Left kidney (tissue), 2 donors: ENCODE data around the gene PCDHGA5. TPM values are rescaled to one million over a fixed set of nuclear protein-coding genes. Genes with fewer than 3 reads are reported as not detected.
"Not testable (repeated sequence)": the region's sequence is repeated elsewhere in the genome, so short reads cannot be mapped to it uniquely, and the experiment has no call there.

Experiments used
- DNase-seq: peaks from one replicate; pipeline ENCODE4 v3.0.0-alpha.2; 2013
- polyA plus RNA-seq: library from polyadenylated mRNA; unstranded; fragments of 120-200 nt; gene quantifications from one replicate; pipeline ENCODE4 v1.2.1, GENCODE V29; 2013; ENCODE audit not compliant: insufficient read length

PCDHGA5 gene
- polyA plus RNA-seq, 1 donor = 2.7 TPM

DNA sequence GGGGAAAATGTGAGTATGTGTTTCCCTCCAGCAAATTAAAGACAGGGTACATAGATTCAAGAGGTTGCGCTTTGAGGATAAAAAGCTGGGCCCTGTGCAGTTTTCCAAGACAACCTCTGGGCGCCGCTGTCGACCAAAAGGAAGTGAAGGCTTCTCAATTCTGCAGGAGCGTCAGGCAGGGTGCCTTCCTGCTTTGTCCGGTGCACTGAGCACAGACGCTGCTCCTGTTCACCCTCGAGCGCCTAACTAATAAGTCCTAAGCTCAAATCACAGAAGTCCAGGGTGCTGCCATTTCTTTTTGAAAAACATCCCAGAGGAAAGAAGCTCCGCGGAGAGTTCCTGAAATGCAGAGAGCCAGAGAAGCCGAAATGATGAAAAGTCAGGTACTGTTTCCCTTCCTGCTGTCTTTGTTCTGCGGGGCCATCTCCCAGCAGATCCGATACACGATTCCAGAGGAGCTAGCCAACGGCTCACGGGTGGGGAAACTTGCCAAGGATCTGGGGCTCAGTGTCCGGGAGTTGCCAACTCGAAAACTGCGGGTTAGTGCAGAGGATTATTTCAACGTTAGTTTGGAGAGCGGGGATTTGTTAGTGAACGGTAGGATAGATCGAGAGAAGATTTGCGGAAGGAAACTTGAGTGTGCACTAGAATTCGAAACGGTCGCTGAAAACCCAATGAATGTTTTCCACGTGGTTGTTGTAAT lies 13.9 kb upstream of the PCDHGA5 start, which contains the start of gene PCDHGB1:
Gene PCDHGB1, plus strand, starts transcription at position 183 of the 703 bp plus-strand sequence. Its CDS starts 162 bp downstream, at position 345.
- DNase-seq = no peak

DNA sequence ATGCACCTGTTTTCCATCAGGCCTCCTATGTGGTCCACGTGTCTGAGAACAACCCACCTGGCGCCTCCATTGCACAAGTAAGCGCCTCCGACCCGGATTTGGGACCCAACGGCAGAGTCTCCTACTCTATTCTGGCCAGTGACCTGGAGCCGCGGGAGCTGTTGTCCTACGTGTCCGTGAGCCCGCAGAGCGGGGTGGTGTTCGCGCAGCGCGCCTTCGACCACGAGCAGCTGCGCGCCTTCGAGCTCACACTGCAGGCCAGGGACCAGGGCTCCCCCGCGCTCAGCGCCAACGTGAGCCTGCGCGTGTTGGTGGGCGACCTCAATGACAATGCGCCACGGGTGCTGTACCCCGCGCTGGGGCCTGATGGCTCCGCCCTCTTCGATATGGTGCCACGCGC lies 12.4 kb upstream of the PCDHGA5 start:
- DNase-seq = no peak

DNA sequence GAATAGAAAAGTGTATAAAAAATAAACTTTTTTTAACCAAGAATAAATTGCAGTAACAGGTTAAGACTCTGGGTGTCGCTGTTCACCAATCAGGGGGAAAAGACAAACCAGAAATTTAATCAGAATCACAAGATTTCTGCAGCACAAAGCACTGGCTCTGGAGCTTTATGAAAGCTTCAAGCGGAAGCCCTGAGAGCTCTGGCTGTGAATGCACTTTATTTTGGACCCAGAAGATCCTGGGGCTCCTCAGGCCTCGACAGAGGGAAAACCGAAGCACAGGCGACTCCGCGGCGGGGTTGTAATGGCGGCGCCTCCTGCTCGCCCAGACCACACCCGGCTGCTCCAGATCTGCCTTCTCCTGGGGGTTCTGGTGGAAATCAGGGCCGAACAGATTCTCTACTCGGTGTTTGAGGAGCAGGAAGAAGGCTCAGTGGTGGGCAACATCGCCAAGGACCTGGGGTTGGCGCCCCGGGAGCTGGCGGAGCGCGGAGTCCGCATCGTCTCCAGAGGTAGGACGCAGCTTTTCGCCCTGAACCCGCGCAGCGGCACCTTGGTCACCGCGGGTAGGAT lies 9.0 kb upstream of the PCDHGA5 start, which contains the start of gene PCDHGA4:
Gene PCDHGA4, plus strand, starts transcription at position 122 of the 570 bp plus-strand sequence. Its CDS starts 87 bp downstream, at position 209.
- DNase-seq = no peak

DNA sequence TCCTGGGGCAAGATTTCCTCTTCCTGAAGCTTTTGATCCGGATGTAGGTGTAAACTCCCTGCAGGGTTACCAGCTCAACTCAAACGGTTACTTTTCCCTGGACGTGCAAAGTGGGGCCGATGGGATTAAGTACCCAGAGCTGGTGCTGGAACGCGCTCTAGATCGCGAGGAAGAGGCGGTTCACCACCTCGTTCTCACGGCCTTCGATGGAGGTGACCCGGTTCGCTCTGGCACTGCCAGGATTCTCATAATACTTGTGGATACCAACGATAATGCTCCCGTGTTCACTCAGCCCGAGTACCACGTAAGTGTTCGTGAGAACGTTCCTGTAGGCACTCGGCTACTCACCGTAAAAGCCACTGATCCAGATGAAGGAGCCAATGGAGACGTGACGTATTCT lies 8.3 kb upstream of the PCDHGA5 start:
- DNase-seq = no peak

DNA sequence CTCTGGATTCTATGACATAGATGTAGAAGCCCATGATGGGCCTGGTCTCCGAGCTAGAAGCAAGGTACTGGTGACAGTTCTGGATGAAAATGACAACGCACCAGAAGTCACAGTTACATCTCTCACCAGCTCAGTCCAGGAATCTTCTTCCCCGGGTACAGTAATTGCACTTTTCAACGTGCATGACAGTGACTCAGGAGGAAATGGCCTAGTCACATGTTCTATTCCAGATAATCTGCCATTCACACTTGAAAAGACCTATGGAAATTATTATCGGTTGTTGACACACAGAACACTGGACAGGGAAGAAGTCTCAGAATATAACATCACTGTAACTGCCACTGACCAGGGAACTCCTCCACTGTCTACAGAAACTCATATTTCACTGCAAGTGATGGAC lies 7.8 kb upstream of the PCDHGA5 start:
- no peak for DNase-seq

DNA sequence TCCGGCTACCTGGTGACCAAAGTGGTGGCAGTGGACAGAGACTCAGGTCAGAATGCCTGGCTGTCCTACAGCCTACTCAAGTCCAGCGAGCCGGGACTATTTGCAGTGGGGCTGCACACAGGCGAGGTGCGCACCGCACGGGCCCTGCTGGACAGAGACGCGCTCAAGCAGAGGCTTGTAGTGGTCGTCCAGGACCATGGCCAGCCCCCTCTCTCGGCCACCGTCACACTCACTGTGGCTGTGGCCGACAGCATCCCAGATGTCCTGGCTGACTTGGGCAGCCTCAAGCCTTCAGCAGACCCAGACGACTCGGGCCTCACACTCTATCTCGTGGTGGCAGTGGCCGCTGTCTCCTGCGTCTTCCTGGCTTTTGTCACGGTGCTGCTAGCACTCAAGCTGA lies 7.0 kb upstream of the PCDHGA5 start:
- no peak for DNase-seq

DNA sequence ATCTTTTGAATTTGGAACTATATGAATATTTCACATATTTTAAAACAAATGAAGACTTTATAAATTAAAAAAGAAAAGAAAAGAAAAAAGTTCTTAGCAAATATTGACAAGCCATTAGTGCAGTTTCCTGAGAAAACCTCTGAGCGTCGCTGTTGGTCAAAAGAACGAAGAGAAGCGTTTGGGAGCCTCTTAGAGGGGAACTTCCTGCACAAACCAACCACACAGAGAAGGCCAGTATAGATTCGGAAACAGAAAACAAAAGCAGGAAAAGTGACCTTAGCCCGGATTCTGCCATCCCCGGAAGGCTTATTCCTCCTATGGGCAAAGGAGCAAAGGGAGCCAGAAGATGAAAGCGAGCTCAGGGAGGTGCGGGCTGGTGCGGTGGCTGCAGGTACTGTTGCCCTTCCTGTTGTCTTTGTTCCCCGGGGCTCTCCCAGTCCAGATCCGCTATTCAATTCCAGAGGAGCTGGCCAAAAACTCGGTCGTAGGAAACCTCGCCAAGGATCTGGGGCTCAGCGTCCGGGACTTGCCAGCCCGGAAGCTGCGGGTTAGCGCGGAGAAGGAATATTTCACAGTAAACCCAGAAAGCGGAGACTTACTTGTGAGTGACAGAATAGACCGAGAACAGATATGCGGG lies 4.1 kb upstream of the PCDHGA5 start, which contains the start of gene PCDHGB2:
Gene PCDHGB2, plus strand, starts transcription at position 205 of the 637 bp plus-strand sequence. Its CDS starts 142 bp downstream, at position 347.
- no peak for DNase-seq

DNA sequence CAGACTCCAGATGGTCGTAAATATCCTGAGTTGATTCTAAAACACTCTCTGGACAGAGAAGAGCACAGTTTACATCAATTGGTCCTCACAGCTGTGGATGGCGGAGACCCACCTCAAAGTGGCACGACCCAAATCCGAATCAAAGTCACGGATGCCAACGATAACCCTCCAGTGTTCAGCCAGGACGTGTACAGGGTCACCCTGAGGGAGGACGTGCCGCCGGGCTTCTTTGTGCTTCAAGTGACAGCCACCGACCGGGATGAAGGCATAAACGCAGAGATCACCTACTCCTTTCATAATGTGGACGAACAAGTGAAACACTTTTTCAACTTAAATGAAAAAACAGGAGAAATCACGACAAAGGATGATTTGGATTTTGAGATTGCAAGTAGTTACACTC lies 3.3 kb upstream of the PCDHGA5 start:
- no peak for DNase-seq

DNA sequence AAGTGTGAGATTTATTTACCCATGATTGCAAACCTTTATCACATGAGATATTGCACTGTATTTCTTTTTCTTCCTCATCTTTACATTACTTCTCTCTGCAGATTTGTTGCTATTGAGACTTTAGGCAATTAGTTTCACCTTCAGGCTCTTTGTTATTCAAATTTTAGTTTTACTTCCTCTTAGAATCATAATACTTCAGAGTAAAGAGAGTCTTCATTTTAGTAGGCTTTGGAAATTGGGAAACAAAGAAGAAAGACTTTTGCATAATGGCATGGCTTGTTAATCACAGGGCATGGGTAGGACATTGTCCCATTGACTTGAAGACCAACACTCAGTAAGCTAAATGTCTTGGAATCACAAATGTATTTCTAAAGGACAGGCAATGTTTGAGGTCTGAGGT lies 1.2 kb upstream of the PCDHGA5 start:
- DNase-seq = no peak

DNA sequence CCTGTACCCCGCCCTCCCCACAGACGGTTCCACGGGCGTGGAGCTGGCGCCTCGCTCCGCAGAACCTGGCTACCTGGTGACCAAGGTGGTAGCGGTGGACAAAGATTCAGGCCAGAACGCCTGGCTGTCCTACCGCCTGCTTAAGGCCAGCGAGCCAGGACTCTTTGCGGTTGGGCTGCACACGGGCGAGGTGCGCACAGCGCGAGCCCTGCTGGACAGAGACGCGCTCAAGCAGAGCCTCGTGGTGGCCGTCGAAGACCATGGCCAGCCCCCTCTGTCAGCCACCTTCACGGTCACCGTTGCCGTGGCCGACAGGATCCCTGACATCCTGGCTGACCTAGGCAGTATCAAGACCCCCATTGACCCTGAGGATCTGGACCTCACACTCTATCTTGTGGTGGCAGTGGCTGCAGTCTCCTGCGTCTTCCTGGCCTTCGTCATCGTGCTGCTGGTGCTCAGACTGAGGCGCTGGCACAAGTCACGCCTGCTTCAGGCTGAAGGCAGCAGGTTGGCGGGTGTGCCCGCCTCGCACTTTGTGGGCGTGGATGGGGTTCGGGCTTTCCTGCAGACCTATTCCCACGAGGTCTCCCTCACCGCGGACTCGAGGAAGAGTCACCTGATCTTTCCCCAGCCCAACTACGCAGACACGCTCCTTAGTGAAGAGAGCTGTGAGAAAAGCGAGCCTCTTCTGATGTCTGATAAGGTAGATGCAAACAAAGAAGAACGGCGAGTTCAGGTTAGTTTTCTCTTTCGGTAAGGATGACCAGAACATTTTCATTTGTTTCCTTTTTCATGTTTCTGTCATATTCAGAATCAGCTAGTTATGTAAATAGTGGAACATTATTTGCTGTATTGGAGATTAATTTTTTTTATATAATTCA lies 2.3 kb downstream of the PCDHGA5 start:
- DNase-seq = no peak

DNA sequence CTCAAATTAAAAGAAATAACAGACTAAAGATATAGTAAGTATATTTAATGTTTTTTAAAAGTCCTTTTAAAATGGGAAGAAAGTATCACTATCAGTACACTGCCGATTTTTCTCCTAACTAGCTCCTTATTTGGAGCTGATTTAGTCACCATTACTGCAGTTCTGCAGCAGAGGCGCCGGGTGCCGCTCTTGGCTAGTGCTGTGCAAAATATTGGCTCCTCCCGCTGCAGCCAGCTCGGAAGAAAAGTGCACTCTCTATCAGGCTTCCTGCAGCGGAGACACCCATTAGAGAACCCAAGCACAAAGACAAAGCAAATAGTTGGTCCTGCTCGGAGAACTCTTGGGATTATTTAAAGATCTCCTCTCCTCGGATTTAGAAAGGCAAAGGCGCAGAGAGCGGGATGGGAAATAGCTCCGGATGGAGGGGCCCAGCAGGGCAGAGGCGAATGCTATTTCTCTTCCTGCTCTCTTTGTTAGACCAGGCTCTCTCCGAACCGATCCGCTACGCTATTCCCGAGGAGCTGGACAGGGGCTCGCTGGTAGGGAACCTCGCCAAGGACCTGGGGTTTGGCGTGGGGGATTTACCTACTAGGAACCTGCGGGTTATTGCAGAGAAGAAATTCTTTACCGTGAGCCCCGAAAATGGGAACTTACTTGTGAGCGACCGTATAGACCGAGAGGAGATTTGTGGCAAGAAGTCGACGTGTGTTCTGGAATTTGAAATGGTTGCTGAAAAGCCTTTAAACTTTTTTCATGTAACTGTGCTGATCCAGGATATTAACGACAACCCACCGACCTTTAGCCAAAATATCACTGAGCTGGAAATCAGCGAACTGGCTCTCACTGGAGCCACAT lies 6.3 kb downstream of the PCDHGA5 start, which contains the start of gene PCDHGB3:
Gene PCDHGB3, plus strand, starts transcription at position 249 of the 855 bp plus-strand sequence. Its CDS starts 153 bp downstream, at position 402.
- no peak for DNase-seq

DNA sequence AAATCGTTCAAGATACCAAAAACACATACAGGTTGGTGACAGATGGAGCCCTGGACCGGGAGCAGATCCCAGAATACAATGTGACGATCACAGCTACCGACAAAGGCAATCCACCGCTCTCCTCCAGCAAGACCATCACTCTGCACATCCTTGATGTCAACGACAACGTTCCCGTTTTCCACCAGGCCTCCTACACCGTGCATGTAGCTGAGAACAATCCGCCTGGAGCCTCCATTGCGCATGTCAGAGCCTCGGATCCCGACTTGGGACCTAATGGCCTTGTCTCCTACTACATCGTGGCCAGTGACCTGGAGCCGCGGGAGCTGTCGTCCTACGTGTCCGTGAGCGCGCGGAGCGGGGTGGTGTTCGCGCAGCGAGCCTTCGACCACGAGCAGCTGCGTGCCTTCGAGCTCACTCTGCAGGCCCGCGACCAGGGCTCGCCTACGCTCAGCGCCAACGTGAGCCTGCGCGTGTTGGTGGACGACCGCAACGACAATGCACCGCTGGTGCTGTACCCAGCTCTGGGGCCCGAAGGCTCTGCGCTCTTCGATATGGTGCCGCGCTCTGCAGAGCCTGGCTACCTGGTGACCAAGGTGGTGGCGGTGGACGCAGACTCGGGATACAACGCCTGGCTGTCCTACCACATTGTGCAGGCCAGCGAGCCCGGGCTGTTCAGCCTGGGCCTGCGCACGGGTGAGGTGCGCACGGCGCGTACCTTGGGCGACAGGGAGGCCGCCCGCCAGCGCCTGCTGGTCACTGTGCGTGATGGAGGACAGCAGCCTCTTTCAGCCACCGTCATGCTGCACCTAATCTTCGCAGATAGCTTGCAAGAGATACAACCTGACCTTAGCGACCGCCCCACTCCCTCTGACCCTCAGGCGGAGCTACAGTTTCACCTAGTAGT lies 7.9 kb downstream of the PCDHGA5 start:
- no peak for DNase-seq

DNA sequence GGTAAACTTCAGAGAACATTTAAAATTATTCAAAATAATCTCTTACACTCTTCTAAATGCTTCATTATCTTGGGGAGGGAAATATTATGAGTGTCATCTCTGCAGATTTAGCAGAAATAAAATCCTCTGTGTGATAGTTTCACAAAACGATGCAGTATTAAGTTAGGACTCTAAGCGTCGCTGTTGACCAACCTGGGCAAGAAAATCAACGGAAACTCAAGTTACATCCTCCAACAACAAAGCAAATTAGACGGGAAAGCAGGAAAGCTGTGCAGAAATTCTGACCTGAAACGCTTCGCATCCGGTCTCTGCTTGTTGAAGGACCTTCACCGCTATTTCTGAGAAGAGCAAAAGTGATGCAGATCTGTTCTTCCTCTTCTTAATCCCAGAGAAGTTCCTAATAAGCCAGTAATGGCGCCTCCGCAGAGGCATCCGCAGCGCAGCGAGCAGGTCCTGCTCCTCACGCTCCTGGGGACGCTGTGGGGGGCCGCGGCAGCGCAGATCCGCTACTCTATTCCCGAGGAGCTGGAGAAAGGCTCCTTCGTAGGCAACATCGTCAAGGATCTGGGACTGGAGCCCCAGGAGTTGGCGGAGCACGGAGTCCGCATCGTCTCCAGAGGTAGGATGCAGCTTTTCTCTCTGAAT lies 9.8 kb downstream of the PCDHGA5 start, which contains the start of gene PCDHGA6:
Gene PCDHGA6, plus strand, starts transcription at position 219 of the 645 bp plus-strand sequence. Its CDS starts 193 bp downstream, at position 412.
- no peak for DNase-seq

DNA sequence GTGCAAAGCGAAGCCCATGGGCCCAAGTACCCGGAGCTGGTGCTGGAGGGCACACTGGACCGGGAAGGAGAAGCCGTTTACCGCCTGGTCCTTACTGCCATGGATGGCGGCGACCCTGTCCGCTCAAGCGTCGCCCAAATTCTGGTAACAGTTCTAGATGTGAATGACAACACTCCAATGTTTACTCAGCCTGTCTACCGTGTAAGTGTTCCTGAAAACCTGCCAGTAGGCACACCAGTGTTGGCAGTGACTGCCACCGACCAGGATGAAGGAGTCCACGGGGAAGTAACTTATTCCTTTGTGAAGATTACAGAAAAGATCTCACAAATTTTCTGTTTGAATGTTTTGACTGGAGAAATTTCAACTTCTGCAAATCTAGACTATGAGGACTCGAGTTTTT lies 10.7 kb downstream of the PCDHGA5 start:
- DNase-seq = no peak

DNA sequence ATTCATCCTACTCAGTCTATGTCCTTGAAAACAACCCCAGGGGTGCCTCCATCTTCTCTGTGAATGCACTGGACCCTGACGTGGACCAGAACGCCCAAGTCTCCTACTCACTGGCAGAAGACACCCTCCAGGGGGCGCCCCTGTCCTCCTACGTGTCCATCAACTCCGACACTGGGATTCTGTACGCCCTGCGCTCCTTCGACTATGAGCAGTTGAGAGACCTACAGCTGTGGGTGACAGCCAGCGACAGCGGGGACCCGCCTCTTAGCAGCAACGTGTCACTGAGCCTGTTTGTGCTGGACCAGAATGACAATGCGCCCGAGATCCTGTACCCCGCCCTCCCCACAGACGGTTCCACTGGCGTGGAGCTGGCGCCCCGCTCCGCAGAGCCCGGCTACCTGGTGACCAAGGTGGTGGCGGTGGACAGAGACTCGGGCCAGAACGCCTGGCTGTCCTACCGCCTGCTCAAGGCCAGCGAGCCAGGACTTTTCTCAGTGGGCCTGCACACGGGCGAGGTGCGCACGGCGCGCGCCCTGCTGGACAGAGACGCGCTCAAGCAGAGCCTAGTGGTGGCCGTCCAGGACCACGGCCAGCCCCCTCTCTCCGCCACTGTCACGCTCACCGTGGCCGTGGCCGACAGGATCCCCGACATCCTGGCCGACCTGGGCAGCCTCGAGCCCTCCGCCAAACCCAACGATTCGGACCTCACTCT lies 11.6 kb downstream of the PCDHGA5 start:
- DNase-seq = not testable (repeated sequence)

DNA sequence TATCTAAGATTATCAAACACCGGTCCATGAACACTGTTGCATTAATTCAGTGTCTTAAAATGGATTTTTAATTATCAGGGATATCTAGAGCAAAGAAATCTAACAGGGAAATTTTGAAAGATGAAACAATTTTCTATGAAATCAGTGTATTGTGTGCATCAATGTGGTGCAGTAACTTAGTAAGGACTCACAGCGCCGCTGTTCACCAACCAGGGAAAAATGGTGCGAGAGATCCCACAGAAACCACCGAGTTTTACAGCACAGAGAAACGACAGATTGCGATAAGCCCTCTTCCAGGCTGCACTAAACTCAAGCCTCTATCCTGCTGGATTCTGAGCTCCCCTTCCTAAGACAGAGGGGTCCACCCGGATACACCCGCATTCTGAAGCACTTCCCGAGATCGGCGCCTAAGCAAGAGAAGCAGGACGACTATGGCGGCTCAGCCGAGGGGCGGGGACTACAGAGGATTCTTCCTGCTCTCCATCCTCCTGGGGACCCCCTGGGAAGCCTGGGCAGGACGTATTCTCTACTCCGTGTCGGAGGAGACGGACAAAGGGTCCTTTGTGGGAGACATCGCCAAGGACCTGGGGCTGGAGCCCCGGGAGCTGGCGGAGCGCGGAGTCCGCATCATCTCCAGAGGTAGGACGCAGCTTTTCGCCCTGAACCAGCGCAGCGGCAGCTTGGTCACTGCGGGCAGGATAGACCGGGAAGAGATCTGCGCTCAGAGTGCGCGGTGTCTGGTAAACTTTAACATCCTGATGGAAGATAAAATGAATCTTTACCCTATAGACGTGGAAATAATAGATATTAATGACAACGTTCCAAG lies 18.7 kb downstream of the PCDHGA5 start, which contains the start of gene PCDHGA7:
Gene PCDHGA7, plus strand, starts transcription at position 274 of the 826 bp plus-strand sequence. Its CDS starts 158 bp downstream, at position 432.
- DNase-seq = no peak

DNA sequence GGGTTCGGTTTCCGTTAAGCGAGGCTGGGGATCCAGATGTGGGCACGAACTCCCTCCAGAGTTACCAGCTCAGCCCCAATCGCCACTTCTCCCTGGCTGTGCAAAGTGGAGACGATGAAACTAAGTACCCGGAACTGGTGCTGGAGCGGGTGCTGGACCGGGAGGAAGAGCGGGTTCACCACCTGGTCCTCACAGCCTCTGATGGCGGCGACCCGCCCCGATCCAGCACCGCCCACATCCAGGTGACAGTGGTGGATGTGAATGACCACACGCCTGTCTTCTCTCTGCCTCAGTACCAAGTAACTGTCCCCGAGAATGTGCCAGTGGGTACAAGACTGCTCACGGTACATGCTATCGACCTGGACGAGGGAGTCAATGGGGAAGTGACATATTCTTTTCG lies 19.4 kb downstream of the PCDHGA5 start:
- no peak for DNase-seq
